HepG2 (cell line): ENCODE measurements around the gene DAAM2. TPM values are rescaled to one million over a fixed set of nuclear protein-coding genes. Genes with fewer than 3 reads are reported as not detected.

ENCODE experiments used
- ERF ChIP-seq: IDR thresholded peaks from 2 replicates; pipeline ENCODE4 v1.6.1; 2018; ENCODE audit warnings: missing biosample characterization, missing genetic modification reagents
- FOXA3 ChIP-seq: IDR thresholded peaks from 2 replicates; pipeline ENCODE4 v1.6.1; 2016; ENCODE audit warnings: missing genetic modification reagents, missing compliant biosample characterization
- GFI1 ChIP-seq: sonication (generic); formaldehyde crosslinking; IDR thresholded peaks from 2 replicates; pipeline ENCODE4 v1.5.0; 2020; ENCODE audit warnings: missing genetic modification reagents, mild to moderate bottlenecking, borderline replicate concordance
- HMGXB3 ChIP-seq: sonication (generic); formaldehyde crosslinking; IDR thresholded peaks from 2 replicates; pipeline ENCODE4 v1.4.0; 2020; ENCODE audit warnings: missing genetic modification reagents, borderline replicate concordance
- KDM4B ChIP-seq: sonication (generic); formaldehyde crosslinking; IDR thresholded peaks from 2 replicates; pipeline ENCODE4 v1.4.0; 2020; ENCODE audit warnings: missing genetic modification reagents
- MAFG ChIP-seq: sonication (generic); formaldehyde crosslinking; IDR thresholded peaks from 2 replicates; pipeline ENCODE4 v1.5.1; 2020; ENCODE audit warnings: mild to moderate bottlenecking, missing genetic modification reagents
- MIER3 ChIP-seq: IDR thresholded peaks from 2 replicates; pipeline ENCODE4 v1.6.1; 2016; ENCODE audit warnings: missing compliant biosample characterization, borderline replicate concordance
- NAIF1 ChIP-seq: sonication (generic); formaldehyde crosslinking; IDR thresholded peaks from 2 replicates; pipeline ENCODE4 v1.5.0; 2020; ENCODE audit warnings: mild to moderate bottlenecking, missing genetic modification reagents, borderline replicate concordance
- RXRB ChIP-seq: IDR thresholded peaks from 2 replicates; pipeline ENCODE4 v1.6.1; 2016; ENCODE audit warnings: borderline replicate concordance, missing genetic modification reagents, missing compliant biosample characterization
- ZNF12 ChIP-seq: sonication (generic); formaldehyde crosslinking; IDR thresholded peaks from 2 replicates; pipeline ENCODE4 v1.5.0; 2020; ENCODE audit warnings: missing genetic modification reagents
- ZNF225 ChIP-seq: sonication (generic); formaldehyde crosslinking; IDR thresholded peaks from 2 replicates; pipeline ENCODE4 v1.4.0; 2020; ENCODE audit warnings: mild to moderate bottlenecking, missing genetic modification reagents
- ZNF33B ChIP-seq: sonication (generic); formaldehyde crosslinking; IDR thresholded peaks from 2 replicates; pipeline ENCODE4 v1.5.1; 2020; ENCODE audit warnings: mild to moderate bottlenecking, missing genetic modification reagents
- ZNF496 ChIP-seq: sonication (generic); formaldehyde crosslinking; IDR thresholded peaks from 2 replicates; pipeline ENCODE4 v1.8.1; 2023; ENCODE audit warnings: mild to moderate bottlenecking, moderate library complexity, missing genetic modification reagents; ENCODE audit not compliant: insufficient replicate concordance
- ZNF572 ChIP-seq: sonication (generic); formaldehyde crosslinking; IDR thresholded peaks from 2 replicates; pipeline ENCODE4 v1.5.1; 2020; ENCODE audit warnings: mild to moderate bottlenecking, missing genetic modification reagents
- ZNF574 ChIP-seq: sonication (generic); formaldehyde crosslinking; IDR thresholded peaks from 2 replicates; pipeline ENCODE4 v1.4.0; 2020; ENCODE audit warnings: missing genetic modification reagents
- ZNF607 ChIP-seq: sonication (generic); formaldehyde crosslinking; IDR thresholded peaks from 2 replicates; pipeline ENCODE4 v1.5.1; 2020; ENCODE audit warnings: missing genetic modification reagents, mild to moderate bottlenecking, borderline replicate concordance
- ZNF609 ChIP-seq: sonication (generic); formaldehyde crosslinking; IDR thresholded peaks from 2 replicates; pipeline ENCODE4 v1.4.0; 2020; ENCODE audit warnings: mild to moderate bottlenecking, missing genetic modification reagents, borderline replicate concordance
- polyA plus RNA-seq, 8 experiments: library from polyadenylated mRNA; depleted of rRNA in 3 of 8; stranded (reverse) in 7 of 8; unstranded in 1 of 8; fragments of >200 nt; fragmentation: Illumina TruSeq in 4 of 8; extraction: Trizol in 4 of 8; gene quantifications; 2 replicates each; pipeline versions ENCODE4 v1.2.1 to v1.2.3, GENCODE V29; 2011 to 2016; ENCODE audit warnings: low read depth in 4 of 8, missing spikeins in 1 of 8, mixed read lengths in 1 of 8; ENCODE audit not compliant: insufficient read depth in 1 of 8
- total RNA-seq, 5 experiments: library from RNA; depleted of rRNA; stranded (reverse); fragments of >200 nt; fragmentation: Illumina TruSeq; extraction: Trizol; gene quantifications; 2 replicates each; pipeline ENCODE4 v1.2.3, GENCODE V29; 2016; ENCODE audit warnings: low read depth in 1 of 5

The DAAM2 gene
- total and polyA plus RNA-seq, 2 of the 13 experiments (the other 11 are each of a cell fraction or from before 2014, with no cell fraction given), result 0.01 TPM; not detected in 1

- TF ChIP-seq ZNF496 (CRISPR knock-in tag) (no peak), RXRB (peak; percentile 55), ZNF225 (CRISPR knock-in tag) (0 out of 2 replicates have a peak, but pooled peaks have one; percentile 46), GFI1 (no peak), HMGXB3 (CRISPR knock-in tag) (no peak), MAFG (CRISPR knock-in tag) (no peak), FOXA3 (peak; percentile 74), ERF (CRISPR knock-in tag) (peak; percentile 81; the same call in 1 of the 2 replicates), ZNF572 (CRISPR knock-in tag) (no peak), ZNF33B (CRISPR knock-in tag) (no peak), ZNF12 (CRISPR knock-in tag) (peak; percentile 67; the same call in 1 of the 2 replicates), KDM4B (CRISPR knock-in tag) (0 out of 2 replicates have a peak, but pooled peaks have one; percentile 31), ZNF609 (CRISPR knock-in tag) (0 out of 2 replicates have a peak, but pooled peaks have one; percentile 22), MIER3 (CRISPR knock-in tag) (peak; percentile 85), ZNF574 (CRISPR knock-in tag) (peak; percentile 65), ZNF607 (CRISPR knock-in tag) (peak; percentile 74; the same call in 1 of the 2 replicates), NAIF1 (CRISPR knock-in tag) (no peak)
These were observed 95.7 kb downstream of the DAAM2 start (continued) for GRCh38 chr6:39887692-39888450.
